ENCODE results near the gene SLC38A8.

The SLC38A8 gene

GRCh38 chr16:84045001-84045817 lies 2.6 kb upstream of the SLC38A8 start:
- DNase-seq = no peak
- H3K9me3 ChIP-seq (ENCODE audit: severe bottlenecking) = no peaks in the 10 kb centered on the region
- H3K36me3 ChIP-seq = no peaks in the 10 kb centered on the region
- TF ChIP-seq, protein P1, sequence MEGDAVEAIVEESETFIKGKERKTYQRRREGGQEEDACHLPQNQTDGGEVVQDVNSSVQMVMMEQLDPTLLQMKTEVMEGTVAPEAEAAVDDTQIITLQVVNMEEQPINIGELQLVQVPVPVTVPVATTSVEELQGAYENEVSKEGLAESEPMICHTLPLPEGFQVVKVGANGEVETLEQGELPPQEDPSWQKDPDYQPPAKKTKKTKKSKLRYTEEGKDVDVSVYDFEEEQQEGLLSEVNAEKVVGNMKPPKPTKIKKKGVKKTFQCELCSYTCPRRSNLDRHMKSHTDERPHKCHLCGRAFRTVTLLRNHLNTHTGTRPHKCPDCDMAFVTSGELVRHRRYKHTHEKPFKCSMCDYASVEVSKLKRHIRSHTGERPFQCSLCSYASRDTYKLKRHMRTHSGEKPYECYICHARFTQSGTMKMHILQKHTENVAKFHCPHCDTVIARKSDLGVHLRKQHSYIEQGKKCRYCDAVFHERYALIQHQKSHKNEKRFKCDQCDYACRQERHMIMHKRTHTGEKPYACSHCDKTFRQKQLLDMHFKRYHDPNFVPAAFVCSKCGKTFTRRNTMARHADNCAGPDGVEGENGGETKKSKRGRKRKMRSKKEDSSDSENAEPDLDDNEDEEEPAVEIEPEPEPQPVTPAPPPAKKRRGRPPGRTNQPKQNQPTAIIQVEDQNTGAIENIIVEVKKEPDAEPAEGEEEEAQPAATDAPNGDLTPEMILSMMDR (IDR thresholded peaks at IDR 0.05; ENCODE audit: low read depth, low read length) = no peak
- H3K4me3 ChIP-seq (ENCODE audit: low read depth, low read length) = no peak overlapping the region
- no peak overlapping the region for H3K27ac ChIP-seq
- H3K27me3 ChIP-seq (ENCODE audit: insufficient read depth, low read depth, severe bottlenecking) = no peaks in the 10 kb centered on the region

GRCh38 chr16:84044118-84044488 lies 1.5 kb upstream of the SLC38A8 start:
- H3K36me3 ChIP-seq = no peaks in the 10 kb centered on the region
- no peak overlapping the region for H3K4me3 ChIP-seq (ENCODE audit: low read depth, low read length)
- no peak overlapping the region for H3K27ac ChIP-seq
- TF ChIP-seq, protein P1 (IDR thresholded peaks at IDR 0.05; ENCODE audit: low read depth, low read length) = peak; percentile 60
- no peaks in the 10 kb centered on the region for H3K9me3 ChIP-seq (ENCODE audit: severe bottlenecking)
- no peaks in the 10 kb centered on the region for H3K27me3 ChIP-seq (ENCODE audit: insufficient read depth, low read depth, severe bottlenecking)
- peak; percentile 38 for DNase-seq

GRCh38 chr16:84043486-84044117 lies 1.0 kb upstream of the SLC38A8 start:
- H3K27ac ChIP-seq = no peak overlapping the region
- TF ChIP-seq, protein P1 (IDR thresholded peaks at IDR 0.05; ENCODE audit: low read depth, low read length) = no peak
- no peaks in the 10 kb centered on the region for H3K36me3 ChIP-seq
- no peak for DNase-seq
- no peaks in the 10 kb centered on the region for H3K27me3 ChIP-seq (ENCODE audit: insufficient read depth, low read depth, severe bottlenecking)
- no peaks in the 10 kb centered on the region for H3K9me3 ChIP-seq (ENCODE audit: severe bottlenecking)
- H3K4me3 ChIP-seq (ENCODE audit: low read depth, low read length) = no peak overlapping the region

GRCh38 chr16:84042879-84043485 lies 387 bp upstream of the SLC38A8 start:
- DNase-seq = peak; percentile 35
- TF ChIP-seq, protein P1 (IDR thresholded peaks at IDR 0.05; ENCODE audit: low read depth, low read length) = no peak
- no peak overlapping the region for H3K27ac ChIP-seq
- H3K27me3 ChIP-seq (ENCODE audit: insufficient read depth, low read depth, severe bottlenecking) = no peaks in the 10 kb centered on the region
- H3K4me3 ChIP-seq (ENCODE audit: low read depth, low read length) = no peak overlapping the region
- H3K36me3 ChIP-seq = no peaks in the 10 kb centered on the region
- H3K9me3 ChIP-seq (ENCODE audit: severe bottlenecking) = no peaks in the 10 kb centered on the region

GRCh38 chr16:84041881-84042280 lies 714 bp downstream of the SLC38A8 start:
- Histone ChIP-seq H3K4me3 (ENCODE audit: low read depth, low read length) (no peak overlapping the region), H3K27ac (no peak overlapping the region), H3K9me3 (ENCODE audit: severe bottlenecking) (no peaks in the 10 kb centered on the region), H3K36me3 (no peaks in the 10 kb centered on the region), H3K27me3 (ENCODE audit: insufficient read depth, low read depth, severe bottlenecking) (no peaks in the 10 kb centered on the region)
- no peak for DNase-seq
- TF ChIP-seq, protein P1 (IDR thresholded peaks at IDR 0.05; ENCODE audit: low read depth, low read length) = no peak
